Measurements from ENCODE around the gene PPM1L.

DNA sequence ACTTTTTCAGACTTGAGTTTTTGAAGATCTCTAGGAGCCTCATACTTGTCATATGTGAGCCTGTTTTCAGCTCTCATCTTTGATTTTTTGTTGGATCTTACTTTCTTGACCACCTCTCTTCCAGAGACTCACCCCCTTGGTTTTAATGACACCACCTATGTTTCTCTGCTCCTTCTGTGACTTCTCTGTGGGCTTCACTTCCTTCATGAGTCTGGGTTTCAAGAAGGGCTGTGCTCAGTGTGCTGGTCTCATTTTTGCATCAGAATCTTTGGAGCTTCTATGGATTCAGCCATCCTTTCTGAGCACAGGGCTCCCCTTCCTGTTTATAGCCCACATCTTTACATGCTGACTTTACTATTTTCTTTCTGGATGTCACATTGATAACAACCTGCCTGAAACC lies 17.7 kb downstream of the PPM1L start:
- TF ChIP-seq, protein P1, sequence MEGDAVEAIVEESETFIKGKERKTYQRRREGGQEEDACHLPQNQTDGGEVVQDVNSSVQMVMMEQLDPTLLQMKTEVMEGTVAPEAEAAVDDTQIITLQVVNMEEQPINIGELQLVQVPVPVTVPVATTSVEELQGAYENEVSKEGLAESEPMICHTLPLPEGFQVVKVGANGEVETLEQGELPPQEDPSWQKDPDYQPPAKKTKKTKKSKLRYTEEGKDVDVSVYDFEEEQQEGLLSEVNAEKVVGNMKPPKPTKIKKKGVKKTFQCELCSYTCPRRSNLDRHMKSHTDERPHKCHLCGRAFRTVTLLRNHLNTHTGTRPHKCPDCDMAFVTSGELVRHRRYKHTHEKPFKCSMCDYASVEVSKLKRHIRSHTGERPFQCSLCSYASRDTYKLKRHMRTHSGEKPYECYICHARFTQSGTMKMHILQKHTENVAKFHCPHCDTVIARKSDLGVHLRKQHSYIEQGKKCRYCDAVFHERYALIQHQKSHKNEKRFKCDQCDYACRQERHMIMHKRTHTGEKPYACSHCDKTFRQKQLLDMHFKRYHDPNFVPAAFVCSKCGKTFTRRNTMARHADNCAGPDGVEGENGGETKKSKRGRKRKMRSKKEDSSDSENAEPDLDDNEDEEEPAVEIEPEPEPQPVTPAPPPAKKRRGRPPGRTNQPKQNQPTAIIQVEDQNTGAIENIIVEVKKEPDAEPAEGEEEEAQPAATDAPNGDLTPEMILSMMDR (IDR thresholded peaks at IDR 0.05), result no peak
- TF ChIP-seq EP300 (IDR thresholded peaks at IDR 0.05), result no peak

All from suprapubic skin (tissue), 3 donors.